Thyroid gland (tissue), 4 donors: Measurements from ENCODE around the gene MAP2K1. TPM values are rescaled to one million over a fixed set of nuclear protein-coding genes. Genes with fewer than 3 reads are reported as not detected.

Source experiments
- DNase-seq, 2 donors: peaks; one replicate each; pipeline ENCODE4 v3.0.0-alpha.2; 2019
- H3K27ac ChIP-seq, 3 donors: fragments of 200-600 bp; sonication (generic); 1 replicate in 2 of 3; 2 replicates in 1 of 3; pipeline ENCODE4 v1.5.1; 2016 to 2019; ENCODE audit warnings: mild to moderate bottlenecking in 1 of 3, moderate library complexity in 1 of 3
- H3K27me3 ChIP-seq: fragments of 200-600 bp; sonication (generic); one replicate; pipeline ENCODE4 v1.5.1; 2019
- H3K36me3 ChIP-seq, 2 donors: fragments of 200-600 bp; sonication (generic); one replicate each; pipeline ENCODE4 v1.5.1; 2016 to 2019
- H3K4me1 ChIP-seq, 2 donors: fragments of 200-600 bp; sonication (generic); one replicate each; pipeline ENCODE4 v1.5.1; 2017 to 2019
- H3K4me3 ChIP-seq, 3 donors: fragments of 200-600 bp; sonication (generic); replicated peaks in 1 of 3; 1 replicate in 2 of 3; 2 replicates in 1 of 3; pipeline ENCODE4 v1.5.1; 2016; ENCODE audit warnings: mild to moderate bottlenecking in 1 of 3
- H3K9me3 ChIP-seq: fragments of 200-600 bp; sonication (generic); one replicate; pipeline ENCODE4 v1.5.1; 2017
- CTCF ChIP-seq, 6 experiments: fragments of 200-600 bp in 3 of 6; fragments of 450-650 bp in 3 of 6; sonication (generic) in 3 of 6; IDR thresholded peaks; one replicate each; pipeline ENCODE4 v1.5.1; 2016 to 2019; ENCODE audit warnings: antibody characterized with exemption in 6 of 6, mild to moderate bottlenecking in 2 of 6, inconsistent platforms in 1 of 6, moderate library complexity in 1 of 6
- POLR2A ChIP-seq, 2 donors: fragments of 450-650 bp; IDR thresholded peaks; one replicate each; pipeline ENCODE4 v1.6.1; 2017; ENCODE audit warnings: antibody characterized with exemption in 2 of 2, mild to moderate bottlenecking in 2 of 2, moderate library complexity in 1 of 2
- WGBS, 2 donors: methylation state at CpG; one replicate each; pipeline ENCODE4 v1.1.5; 2017; 5-methylcytosine and 5-hydroxymethylcytosine counted together
- intact Hi-C: fragments of 100-400 bp; cut with DNase I; formaldehyde crosslinking; loops from one replicate; pipeline ENCODE4 v1.15.1; 2023
- total RNA-seq, 4 donors: library from RNA; depleted of rRNA; stranded (reverse); fragments of >200 nt; gene quantifications; one replicate each; pipeline ENCODE4 v1.2.3, GENCODE V29; 2016

MAP2K1 gene
- total RNA-seq, 4 donors from 2014 or later, result 18.1 to 25.4 (median 25.3) TPM

- WGBS, 2 donors, result 85 to 86% methylated on average over 5 of the region's 5 CpGs
- intact Hi-C loops, result no loop called here
- no peak for DNase-seq
- Histone ChIP-seq H3K27ac (no peak overlapping the region), H3K4me1 (peaks cover 0 to 8% of the 10 kb centered on the region in 2 donors), H3K9me3 (no peaks in the 10 kb centered on the region), H3K27me3 (no peaks in the 10 kb centered on the region), H3K36me3 (no peaks in the 10 kb centered on the region), H3K4me3 (no peak overlapping the region)
- TF ChIP-seq POLR2A (IDR thresholded peaks at IDR 0.05) (no peak), CTCF (IDR thresholded peaks at IDR 0.05) (no peak)
These were observed 16.6 kb downstream of the MAP2K1 start for GRCh38 chr15:66403323-66403722.

GRCh38 chr15:66404122-66404521 lies 17.4 kb downstream of the MAP2K1 start:
- Histone ChIP-seq H3K36me3 (no peaks in the 10 kb centered on the region), H3K9me3 (no peaks in the 10 kb centered on the region), H3K4me3 (no peak overlapping the region), H3K4me1 (peaks cover 0 to 8% of the 10 kb centered on the region in 2 donors), H3K27me3 (no peaks in the 10 kb centered on the region), H3K27ac (no peak overlapping the region)
- 73 to 76% methylated on average over 8 of the region's 8 CpGs for WGBS, 2 donors
- intact Hi-C loops, result no loop called here
- TF ChIP-seq POLR2A (IDR thresholded peaks at IDR 0.05) (no peak), CTCF (IDR thresholded peaks at IDR 0.05) (no peak)
- no peak for DNase-seq

GRCh38 chr15:66404532-66404931 lies 17.8 kb downstream of the MAP2K1 start:
- DNase-seq, result no peak
- Histone ChIP-seq H3K4me3 (no peak overlapping the region), H3K9me3 (no peaks in the 10 kb centered on the region), H3K4me1 (peaks cover 0 to 8% of the 10 kb centered on the region in 2 donors), H3K27ac (no peak overlapping the region), H3K27me3 (no peaks in the 10 kb centered on the region), H3K36me3 (no peaks in the 10 kb centered on the region)
- TF ChIP-seq CTCF (IDR thresholded peaks at IDR 0.05), result no peak
- no peak for TF ChIP-seq POLR2A (IDR thresholded peaks at IDR 0.05)
- 70 to 78% methylated on average over 7 of the region's 7 CpGs for WGBS, 2 donors
- intact Hi-C loops, result no loop called here

DNA sequence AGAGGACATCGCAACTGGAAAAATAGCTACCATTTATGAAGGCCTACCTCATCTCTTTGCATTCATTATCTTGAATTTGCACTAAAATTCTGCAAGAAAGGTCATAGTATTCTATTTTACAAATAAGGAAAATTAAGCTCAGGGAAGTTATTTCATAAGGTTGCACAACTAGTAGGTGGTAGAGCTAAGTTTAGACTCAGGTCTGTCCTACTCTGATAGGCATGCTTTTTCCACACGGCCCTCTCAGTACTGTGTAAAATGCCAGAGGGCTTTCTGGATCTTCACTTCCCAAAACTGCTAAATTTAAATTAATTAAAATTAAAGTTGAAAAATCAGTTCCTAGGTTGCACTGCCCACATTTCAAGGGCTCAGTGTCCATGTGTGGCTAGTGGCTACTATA lies 18.3 kb downstream of the MAP2K1 start:
- H3K27ac ChIP-seq, result no peak overlapping the region
- no peak for DNase-seq
- H3K4me1 ChIP-seq, result peaks cover 0 to 8% of the 10 kb centered on the region in 2 donors
- no peak overlapping the region for H3K4me3 ChIP-seq
- H3K27me3 ChIP-seq, result no peaks in the 10 kb centered on the region
- WGBS, 2 donors, result 76 to 84% methylated on average over 2 of the region's 2 CpGs
- H3K9me3 ChIP-seq, result no peaks in the 10 kb centered on the region
- intact Hi-C loops, result no loop called here
- H3K36me3 ChIP-seq, result no peaks in the 10 kb centered on the region
- TF ChIP-seq POLR2A (IDR thresholded peaks at IDR 0.05), result no peak
- TF ChIP-seq CTCF (IDR thresholded peaks at IDR 0.05), result no peak

DNA sequence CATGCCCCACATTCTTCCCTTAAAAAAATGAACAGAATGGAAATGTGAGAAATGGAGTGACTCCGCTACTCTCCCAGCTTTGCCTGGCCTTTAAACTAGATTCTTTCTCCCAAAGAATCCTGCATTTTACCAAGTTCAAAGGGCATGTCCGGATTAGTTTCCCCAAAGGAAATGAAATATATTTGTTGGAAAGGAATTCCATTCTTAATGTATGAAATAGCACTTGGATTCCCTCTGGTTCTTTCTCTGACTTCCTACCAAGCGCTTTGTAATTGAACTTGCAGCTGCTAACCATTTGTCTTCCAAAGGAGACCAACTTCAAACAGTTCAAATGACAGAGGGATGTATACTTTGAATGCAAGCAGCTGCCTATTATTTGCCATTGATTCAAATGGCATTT lies 18.9 kb downstream of the MAP2K1 start:
- intact Hi-C loops, result no loop called here
- WGBS, 2 donors, result 75 to 79% methylated on average over 3 of the region's 3 CpGs
- Histone ChIP-seq H3K4me3 (no peak overlapping the region), H3K36me3 (no peaks in the 10 kb centered on the region), H3K27me3 (no peaks in the 10 kb centered on the region), H3K4me1 (peaks cover 0 to 8% of the 10 kb centered on the region in 2 donors), H3K9me3 (no peaks in the 10 kb centered on the region), H3K27ac (no peak overlapping the region)
- no peak for DNase-seq
- TF ChIP-seq CTCF (IDR thresholded peaks at IDR 0.05), result no peak
- no peak for TF ChIP-seq POLR2A (IDR thresholded peaks at IDR 0.05)
